NB4 (cell line): ENCODE measurements around the gene C1QTNF9.
"Not testable (repeated sequence)": the region's sequence is repeated elsewhere in the genome, so short reads cannot be mapped to it uniquely, and the experiment has no call there.

Source experiments
- DNase-seq: peaks from one replicate; pipeline ENCODE4 v3.0.0; 2010; ENCODE audit warnings: low read depth
- H3K4me3 ChIP-seq: one replicate; pipeline ENCODE4 v1.5.1; 2011; ENCODE audit warnings: mild to moderate bottlenecking, low read depth, low read length, moderate library complexity
- CTCF ChIP-seq: IDR thresholded peaks from one replicate; pipeline ENCODE4 v1.5.1; 2012; ENCODE audit warnings: low read depth, low read length
- MYC ChIP-seq: IDR thresholded peaks from 2 replicates; pipeline ENCODE4 v1.6.1; 2011; ENCODE audit warnings: low read depth, low read length
- POLR2A ChIP-seq: IDR thresholded peaks from 2 replicates; pipeline ENCODE4 v1.6.1; 2011; ENCODE audit warnings: mild to moderate bottlenecking; ENCODE audit not compliant: insufficient read length; ENCODE audit errors: extremely low read depth
- TF ChIP-seq, protein P1 (sequence below): IDR thresholded peaks from 2 replicates; pipeline ENCODE4 v1.6.1; 2011; ENCODE audit warnings: low read depth, low read length

Gene C1QTNF9

GRCh38 chr13:24348797-24349515, 39.6 kb downstream of the C1QTNF9 start:
- no peak overlapping the region for H3K4me3 ChIP-seq
- no peak for DNase-seq
- no peak for TF ChIP-seq CTCF
- TF ChIP-seq, protein P1, sequence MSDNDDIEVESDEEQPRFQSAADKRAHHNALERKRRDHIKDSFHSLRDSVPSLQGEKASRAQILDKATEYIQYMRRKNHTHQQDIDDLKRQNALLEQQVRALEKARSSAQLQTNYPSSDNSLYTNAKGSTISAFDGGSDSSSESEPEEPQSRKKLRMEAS = no peak
- no peak for TF ChIP-seq POLR2A
- no peak for TF ChIP-seq MYC

DNA sequence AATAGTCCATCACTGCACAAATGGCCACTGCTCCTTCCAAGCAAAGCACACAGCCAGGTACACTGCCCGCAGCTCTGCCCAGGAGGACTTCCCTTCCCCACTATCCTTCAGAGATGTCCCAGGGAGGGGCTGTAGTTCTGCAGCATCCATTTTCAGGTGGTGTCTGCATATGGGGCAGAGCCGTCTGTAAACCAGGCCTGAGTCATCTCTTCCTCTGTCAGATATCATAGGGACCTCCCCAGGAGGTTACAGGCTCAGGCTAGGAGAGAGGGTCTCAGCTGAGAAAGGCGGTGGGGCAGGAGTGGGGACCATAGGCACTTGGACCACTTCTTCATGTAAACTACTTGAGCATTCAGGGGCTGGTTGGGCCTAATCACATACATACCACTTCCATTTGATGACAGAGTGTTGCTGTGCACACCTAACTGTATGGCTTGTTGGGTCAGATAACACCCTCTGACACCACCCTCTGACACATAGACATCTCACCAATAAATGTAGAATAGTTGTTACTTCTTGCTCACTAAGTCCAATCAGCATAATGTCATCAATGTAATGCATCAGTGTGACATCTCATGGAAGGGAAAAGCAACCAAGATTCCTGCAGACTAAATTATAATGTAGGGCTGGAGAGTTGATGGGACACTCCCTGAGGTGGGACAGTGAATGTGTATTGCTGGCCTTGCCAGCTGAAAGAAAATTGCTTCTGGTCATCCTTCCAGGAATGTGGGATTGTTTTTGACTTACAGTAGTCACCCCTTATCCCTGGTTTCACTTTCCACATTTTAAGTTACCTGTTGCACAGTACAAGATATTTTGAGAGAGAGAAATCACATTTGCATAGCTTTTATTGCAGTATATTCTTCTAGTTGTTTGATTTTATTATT, 40.6 kb downstream of the C1QTNF9 start:
- DNase-seq, H3K4me3 ChIP-seq: not testable (repeated sequence)

GRCh38 chr13:24351423-24351822, 42.0 kb downstream of the C1QTNF9 start:
- TF ChIP-seq MYC = no peak
- TF ChIP-seq, protein P1 = no peak
- no peak for TF ChIP-seq CTCF
- TF ChIP-seq POLR2A = no peak
- H3K4me3 ChIP-seq = no peak overlapping the region
- DNase-seq = no peak

DNA sequence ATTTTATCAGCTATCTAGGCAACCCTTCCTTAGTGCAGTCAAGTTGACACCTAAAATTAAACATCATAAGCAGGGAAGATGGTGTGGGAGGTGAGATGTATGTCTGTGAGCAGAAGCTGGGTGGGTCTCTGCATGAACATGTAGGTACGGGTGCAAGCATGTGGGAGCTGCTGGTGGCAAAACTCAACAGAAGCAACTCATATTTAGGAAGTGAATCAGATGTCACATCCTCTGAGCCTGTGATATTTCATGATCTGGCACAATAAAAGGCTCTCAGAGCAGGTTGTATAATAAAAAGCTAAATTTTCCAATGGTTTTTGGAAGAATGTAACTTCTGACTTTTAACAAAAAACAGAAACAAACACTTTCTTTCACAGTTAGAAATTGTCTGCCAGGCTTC, 44.4 kb downstream of the C1QTNF9 start:
- DNase-seq = no peak
- no peak overlapping the region for H3K4me3 ChIP-seq
- TF ChIP-seq CTCF (no peak), MYC (no peak), POLR2A (no peak)
- TF ChIP-seq, protein P1 = no peak

- TF ChIP-seq, protein P1 = no peak
- TF ChIP-seq MYC (no peak), POLR2A (no peak), CTCF (no peak)
- H3K4me3 ChIP-seq = no peak overlapping the region
- no peak for DNase-seq
These were observed 45.7 kb downstream of the C1QTNF9 start for GRCh38 chr13:24355103-24355502.

GRCh38 chr13:24356270-24356669, 46.9 kb downstream of the C1QTNF9 start:
- H3K4me3 ChIP-seq = no peak overlapping the region
- DNase-seq = no peak
- TF ChIP-seq POLR2A = no peak
- no peak for TF ChIP-seq CTCF
- TF ChIP-seq, protein P1 = no peak; the same call in 1 of the 2 replicates
- no peak for TF ChIP-seq MYC
